HepG2 (cell line): ENCODE data around the gene ZBTB37. TPM values are rescaled to one million over a fixed set of nuclear protein-coding genes. Genes with fewer than 3 reads are reported as not detected.

Source experiments
- ASH2L ChIP-seq: fragments of 300-600, 200-600 bp; sonication (generic); IDR thresholded peaks from 2 replicates; pipeline ENCODE4 v1.7.0; 2017; ENCODE audit warnings: low read depth, mild to moderate bottlenecking, moderate library complexity, mixed read lengths, low read length; ENCODE audit not compliant: insufficient read length
- CHCHD3 ChIP-seq: sonication (generic); formaldehyde crosslinking; IDR thresholded peaks from 2 replicates; pipeline ENCODE4 v1.8.0; 2022; ENCODE audit warnings: mild to moderate bottlenecking, missing genetic modification reagents, moderate library complexity
- ELK4 ChIP-seq: sonication (generic); formaldehyde crosslinking; IDR thresholded peaks from 2 replicates; pipeline ENCODE4 v1.9.0; 2021; ENCODE audit warnings: missing genetic modification reagents, borderline replicate concordance
- GATA4 ChIP-seq: sonication (generic); IDR thresholded peaks from 2 replicates; pipeline ENCODE4 v1.6.1; 2016; ENCODE audit warnings: antibody characterized with exemption, low read depth, borderline replicate concordance
- HNRNPH1 ChIP-seq: fragments of 200-400 bp; formaldehyde crosslinking; optimal IDR thresholded peaks from 2 replicates; pipeline ENCODE3; 2017; ENCODE audit warnings: mild to moderate bottlenecking, low read depth, low read length
- JUNB ChIP-seq: sonication (generic); formaldehyde crosslinking; IDR thresholded peaks from 2 replicates; pipeline ENCODE4 v1.8.0; 2022; ENCODE audit warnings: missing genetic modification reagents, mild to moderate bottlenecking, borderline replicate concordance
- KAT7 ChIP-seq: IDR thresholded peaks from 2 replicates; pipeline ENCODE4 v1.6.1; 2018; ENCODE audit warnings: borderline replicate concordance, missing compliant biosample characterization
- LCORL ChIP-seq, 2 experiments: fragments of 450-650 bp in 1 of 2; sonication (generic) in 1 of 2; formaldehyde crosslinking in 1 of 2; IDR thresholded peaks; 2 replicates each; pipeline versions ENCODE4 v1.5.0 to v1.6.1; 2017 to 2020; ENCODE audit warnings: antibody characterized with exemption in 1 of 2, missing genetic modification reagents in 1 of 2
- PREB ChIP-seq: sonication (generic); formaldehyde crosslinking; IDR thresholded peaks from 2 replicates; pipeline ENCODE4 v1.4.0; 2020; ENCODE audit warnings: missing genetic modification reagents
- SIN3B ChIP-seq: fragments of 150-350 bp; IDR thresholded peaks from 2 replicates; pipeline ENCODE4 v1.6.1; 2014; ENCODE audit warnings: low read length
- SMAD9 ChIP-seq: sonication (generic); formaldehyde crosslinking; IDR thresholded peaks from 2 replicates; pipeline ENCODE4 v1.5.1; 2020; ENCODE audit warnings: mild to moderate bottlenecking, missing genetic modification reagents
- TFAP4 ChIP-seq: sonication (generic); IDR thresholded peaks from 2 replicates; pipeline ENCODE4 v1.6.1; 2016; ENCODE audit warnings: low read depth, borderline replicate concordance
- THAP11 ChIP-seq: IDR thresholded peaks from 2 replicates; pipeline ENCODE4 v1.6.1; 2016; ENCODE audit warnings: missing biosample characterization, missing genetic modification reagents
- ZBTB25 ChIP-seq: IDR thresholded peaks from 2 replicates; pipeline ENCODE4 v1.6.1; 2018; ENCODE audit warnings: missing genetic modification reagents
- ZBTB4 ChIP-seq: sonication (generic); formaldehyde crosslinking; IDR thresholded peaks from 2 replicates; pipeline ENCODE4 v1.4.0; 2020; ENCODE audit warnings: missing genetic modification reagents, mild to moderate bottlenecking, borderline replicate concordance
- ZFP36L1 ChIP-seq: sonication (generic); formaldehyde crosslinking; IDR thresholded peaks from 2 replicates; pipeline ENCODE4 v1.8.0; 2022; ENCODE audit warnings: mild to moderate bottlenecking, missing genetic modification reagents, moderate library complexity
- ZNF225 ChIP-seq: sonication (generic); formaldehyde crosslinking; IDR thresholded peaks from 2 replicates; pipeline ENCODE4 v1.4.0; 2020; ENCODE audit warnings: mild to moderate bottlenecking, missing genetic modification reagents
- ZNF33A ChIP-seq: sonication (generic); formaldehyde crosslinking; IDR thresholded peaks from 2 replicates; pipeline ENCODE4 v1.5.1; 2020; ENCODE audit warnings: missing genetic modification reagents, mild to moderate bottlenecking, moderate library complexity, borderline replicate concordance
- ZNF451 ChIP-seq: sonication (generic); formaldehyde crosslinking; IDR thresholded peaks from 2 replicates; pipeline ENCODE4 v1.5.0; 2020; ENCODE audit warnings: mild to moderate bottlenecking, missing genetic modification reagents
- ZNF567 ChIP-seq: sonication (generic); formaldehyde crosslinking; IDR thresholded peaks from 2 replicates; pipeline ENCODE4 v1.8.1; 2023; ENCODE audit warnings: mild to moderate bottlenecking, missing genetic modification reagents, borderline replicate concordance
- ZNF577 ChIP-seq: sonication (generic); formaldehyde crosslinking; IDR thresholded peaks from 2 replicates; pipeline ENCODE4 v1.4.0; 2020; ENCODE audit warnings: mild to moderate bottlenecking, low read depth, missing genetic modification reagents, borderline replicate concordance
- polyA plus RNA-seq, 8 experiments: library from polyadenylated mRNA; depleted of rRNA in 3 of 8; stranded (reverse) in 7 of 8; unstranded in 1 of 8; fragments of >200 nt; fragmentation: Illumina TruSeq in 4 of 8; extraction: Trizol in 4 of 8; gene quantifications; 2 replicates each; pipeline versions ENCODE4 v1.2.1 to v1.2.3, GENCODE V29; 2011 to 2016; ENCODE audit warnings: low read depth in 4 of 8, missing spikeins in 1 of 8, mixed read lengths in 1 of 8; ENCODE audit not compliant: insufficient read depth in 1 of 8
- total RNA-seq, 5 experiments: library from RNA; depleted of rRNA; stranded (reverse); fragments of >200 nt; fragmentation: Illumina TruSeq; extraction: Trizol; gene quantifications; 2 replicates each; pipeline ENCODE4 v1.2.3, GENCODE V29; 2016; ENCODE audit warnings: low read depth in 1 of 5

The ZBTB37 gene
- total and polyA plus RNA-seq, 2 of the 13 experiments (the other 11 are each of a cell fraction or from before 2014, with no cell fraction given): 2.6 to 7.7 TPM

- TF ChIP-seq KAT7 (CRISPR knock-in tag) (peak; percentile 70; the same call in 1 of the 2 replicates), ZNF33A (CRISPR knock-in tag) (0 out of 2 replicates have a peak, but pooled peaks have one; percentile 77), HNRNPH1 (no peak), TFAP4 (peak; percentile 78; the same call in 1 of the 2 replicates), THAP11 (CRISPR knock-in tag) (peak; percentile 83), CHCHD3 (CRISPR knock-in tag) (no peak), ZBTB4 (CRISPR knock-in tag) (0 out of 2 replicates have a peak, but pooled peaks have one; percentile 13), ELK4 (CRISPR knock-in tag) (0 out of 2 replicates have a peak, but pooled peaks have one; percentile 40), SMAD9 (no peak), SIN3B (no peak), ZNF567 (CRISPR knock-in tag) (no peak), ASH2L (peak; percentile 72), GATA4 (peak; percentile 28; the same call in 1 of the 2 replicates), PREB (no peak), ZFP36L1 (CRISPR knock-in tag) (peak; percentile 5; the same call in 1 of the 2 replicates), ZBTB25 (CRISPR knock-in tag) (peak; percentile 80), LCORL (IDR thresholded peaks at IDR 0.05) (no peak), LCORL (CRISPR knock-in tag; IDR thresholded peaks at IDR 0.05) (no peak), ZNF577 (CRISPR knock-in tag) (no peak), ZNF225 (CRISPR knock-in tag) (no peak), JUNB (CRISPR knock-in tag) (no peak), ZNF451 (CRISPR knock-in tag) (no peak; the same call in 1 of the 2 replicates)
Observed at GRCh38 chr1:173868266-173869020, at the start of gene ZBTB37 (continued).
